Thyroid gland (tissue), 4 donors: ENCODE results near the gene NAV2.

Experiments used
- CTCF ChIP-seq, 6 experiments: fragments of 200-600 bp in 3 of 6; fragments of 450-650 bp in 3 of 6; sonication (generic) in 3 of 6; IDR thresholded peaks; one replicate each; pipeline ENCODE4 v1.5.1; 2016 to 2019; ENCODE audit warnings: antibody characterized with exemption in 6 of 6, mild to moderate bottlenecking in 2 of 6, inconsistent platforms in 1 of 6, moderate library complexity in 1 of 6
- POLR2A ChIP-seq, 2 donors: fragments of 450-650 bp; IDR thresholded peaks; one replicate each; pipeline ENCODE4 v1.6.1; 2017; ENCODE audit warnings: antibody characterized with exemption in 2 of 2, mild to moderate bottlenecking in 2 of 2, moderate library complexity in 1 of 2

- TF ChIP-seq CTCF (IDR thresholded peaks at IDR 0.05): no peak
- TF ChIP-seq POLR2A (IDR thresholded peaks at IDR 0.05): no peak
Observed at GRCh38 chr11:20119315-20119714, 406.7 kb downstream of the NAV2 start.
